Liver (tissue), 9 donors: Measurements from ENCODE around the gene SIT1. TPM values are rescaled to one million over a fixed set of nuclear protein-coding genes. Genes with fewer than 3 reads are reported as not detected.

Experiments used
- DNase-seq: peaks from one replicate; pipeline ENCODE4 v3.0.0-alpha.2; 2017; ENCODE audit warnings: low spot score
- H3K27ac ChIP-seq, 2 donors: one replicate each; pipeline ENCODE4 v1.7.0; 2013; ENCODE audit warnings: inconsistent platforms in 2 of 2, low read length in 2 of 2, control low read depth in 1 of 2, low read depth in 1 of 2, mild to moderate bottlenecking in 1 of 2
- H3K27me3 ChIP-seq, 4 donors: one replicate each; pipeline versions ENCODE4 v1.6.1 to v1.7.0; 2013; ENCODE audit warnings: low read length in 3 of 4, inconsistent platforms in 1 of 4, mild to moderate bottlenecking in 1 of 4, moderate library complexity in 1 of 4; ENCODE audit not compliant: control insufficient read depth in 4 of 4, insufficient read depth in 4 of 4
- H3K36me3 ChIP-seq, 4 donors: one replicate each; pipeline versions ENCODE4 v1.6.1 to v1.7.0; 2013; ENCODE audit warnings: low read length in 3 of 4, mild to moderate bottlenecking in 3 of 4, low read depth in 1 of 4, moderate library complexity in 1 of 4; ENCODE audit not compliant: control insufficient read depth in 4 of 4, insufficient read depth in 3 of 4
- H3K4me1 ChIP-seq, 4 donors: one replicate each; pipeline versions ENCODE4 v1.6.1 to v1.7.0; 2013; ENCODE audit warnings: low read length in 3 of 4, mild to moderate bottlenecking in 3 of 4, moderate library complexity in 1 of 4; ENCODE audit not compliant: control insufficient read depth in 4 of 4, insufficient read depth in 4 of 4
- H3K4me3 ChIP-seq, 3 donors: one replicate each; pipeline versions ENCODE4 v1.6.1 to v1.7.0; 2013; ENCODE audit warnings: low read length in 3 of 3, control low read depth in 1 of 3, low read depth in 1 of 3, mild to moderate bottlenecking in 1 of 3
- H3K9ac ChIP-seq, 2 donors: one replicate each; pipeline ENCODE4 v1.7.0; 2013; ENCODE audit warnings: low read length in 2 of 2, mild to moderate bottlenecking in 2 of 2, moderate library complexity in 2 of 2, control low read depth in 1 of 2, low read depth in 1 of 2
- H3K9me3 ChIP-seq, 4 donors: one replicate each; pipeline versions ENCODE4 v1.6.1 to v1.7.0; 2013; ENCODE audit warnings: low read length in 3 of 4; ENCODE audit not compliant: control insufficient read depth in 4 of 4
- CTCF ChIP-seq: fragments of 150-350 bp; IDR thresholded peaks from 2 replicates; pipeline ENCODE4 v1.5.1; 2017; ENCODE audit warnings: improper control_type of control experiment, low read depth, low read length; ENCODE audit not compliant: missing input control
- EGR1 ChIP-seq, 2 donors: IDR thresholded peaks; 2 replicates each; pipeline ENCODE4 v1.6.1; 2016 to 2018; ENCODE audit warnings: antibody characterized with exemption in 2 of 2, low read depth in 2 of 2
- FOXA1 ChIP-seq: IDR thresholded peaks from 2 replicates; pipeline ENCODE4 v1.6.1; 2016; ENCODE audit warnings: antibody characterized with exemption
- FOXA2 ChIP-seq: IDR thresholded peaks from 2 replicates; pipeline ENCODE4 v1.6.1; 2016; ENCODE audit warnings: antibody characterized with exemption
- GABPA ChIP-seq, 2 donors: IDR thresholded peaks in 1 of 2; conservative IDR thresholded peaks in 1 of 2; 2 replicates each; pipeline ENCODE4 v1.6.1; 2016; ENCODE audit warnings: antibody characterized with exemption in 2 of 2, mild to moderate bottlenecking in 1 of 2, moderate library complexity in 1 of 2
- HNF4A ChIP-seq, 2 donors: conservative IDR thresholded peaks; 2 replicates each; pipeline ENCODE4 v1.6.1; 2016; ENCODE audit warnings: antibody characterized with exemption in 2 of 2, mild to moderate bottlenecking in 2 of 2
- HNF4G ChIP-seq: IDR thresholded peaks from 2 replicates; pipeline ENCODE4 v1.6.1; 2016; ENCODE audit warnings: antibody characterized with exemption
- MAX ChIP-seq: IDR thresholded peaks from 2 replicates; pipeline ENCODE4 v1.6.1; 2016; ENCODE audit warnings: antibody characterized with exemption
- NR2F2 ChIP-seq: IDR thresholded peaks from 2 replicates; pipeline ENCODE4 v1.6.1; 2016; ENCODE audit warnings: antibody characterized with exemption
- RAD21 ChIP-seq, 2 donors: IDR thresholded peaks; 2 replicates each; pipeline ENCODE4 v1.6.1; 2016; ENCODE audit warnings: antibody characterized with exemption in 2 of 2, mild to moderate bottlenecking in 2 of 2
- REST ChIP-seq: IDR thresholded peaks from 2 replicates; pipeline ENCODE4 v1.6.1; 2016; ENCODE audit warnings: antibody characterized with exemption, mild to moderate bottlenecking
- RXRA ChIP-seq, 2 donors: IDR thresholded peaks; 2 replicates each; pipeline ENCODE4 v1.6.1; 2017 to 2018; ENCODE audit warnings: antibody characterized with exemption in 2 of 2, mild to moderate bottlenecking in 1 of 2
- SP1 ChIP-seq: IDR thresholded peaks from 2 replicates; pipeline ENCODE4 v1.6.1; 2018; ENCODE audit warnings: antibody characterized with exemption, mild to moderate bottlenecking
- TAF1 ChIP-seq: conservative IDR thresholded peaks from 2 replicates; pipeline ENCODE4 v1.6.1; 2016; ENCODE audit warnings: antibody characterized with exemption, mild to moderate bottlenecking
- YY1 ChIP-seq: IDR thresholded peaks from 2 replicates; pipeline ENCODE4 v1.6.1; 2016; ENCODE audit warnings: antibody characterized with exemption, mild to moderate bottlenecking
- WGBS: extraction: QIAGEN DNeasy Blood & Tissue Kit; methylation state at CpG from one replicate; pipeline ENCODE4 v1.1.7; 2013; 5-methylcytosine and 5-hydroxymethylcytosine counted together
- polyA plus RNA-seq, 2 donors: library from polyadenylated mRNA; stranded (reverse) in 1 of 2; unstranded in 1 of 2; fragments of 200-250 nt in 1 of 2; fragments of >200 nt in 1 of 2; fragmentation: Nextera tagmentation in 1 of 2; extraction: Ambion mirVana in 1 of 2; gene quantifications; one replicate each; pipeline versions ENCODE4 v1.2.1 to v1.2.3, GENCODE V29; 2013 to 2015
- total RNA-seq, 2 donors: library from RNA; depleted of rRNA; stranded (reverse); fragments of >200 nt; gene quantifications; one replicate each; pipeline ENCODE4 v1.2.3, GENCODE V29; 2014
- TF ChIP-seq, protein P1 (sequence below): IDR thresholded peaks from 2 replicates; pipeline ENCODE4 v1.6.1; 2016; ENCODE audit warnings: antibody characterized with exemption
- donor health status: healthy.
- donor health status: healthy.
- donor health status: healthy.
- donor health status: healthy.
- donor health status: healthy.

Gene SIT1
- total and polyA plus RNA-seq, 4 donors = 0.17 to 1.1 (median 0.34) TPM

- Histone ChIP-seq H3K4me3 (no peak overlapping the region), H3K27ac (no peak overlapping the region), H3K9me3 (no peaks in the 10 kb centered on the region), H3K36me3 (no peaks in the 10 kb centered on the region), H3K27me3 (no peaks in the 10 kb centered on the region), H3K9ac (no peak overlapping the region), H3K4me1 (peaks cover 0 to 8% (median 7%) of the 10 kb centered on the region in 4 donors)
- WGBS = 96% methylated on average over 8 of the region's 8 CpGs
- no peak for DNase-seq
- TF ChIP-seq MAX (no peak), SP1 (no peak), FOXA1 (no peak), YY1 (no peak), REST (no peak), CTCF (no peak), TAF1 (no peak), RAD21 (IDR thresholded peaks at IDR 0.05) (no peak), EGR1 (IDR thresholded peaks at IDR 0.05; ENCODE audit: low read depth in 2 of 2) (no peak), FOXA2 (no peak), NR2F2 (no peak), GABPA (IDR thresholded peaks at IDR 0.05 in 1 of 2, conservative IDR thresholded peaks at IDR 0.05 in 1 of 2) (no peak), HNF4A (conservative IDR thresholded peaks at IDR 0.05) (no peak), RXRA (IDR thresholded peaks at IDR 0.05) (no peak), HNF4G (no peak)
- TF ChIP-seq, protein P1, sequence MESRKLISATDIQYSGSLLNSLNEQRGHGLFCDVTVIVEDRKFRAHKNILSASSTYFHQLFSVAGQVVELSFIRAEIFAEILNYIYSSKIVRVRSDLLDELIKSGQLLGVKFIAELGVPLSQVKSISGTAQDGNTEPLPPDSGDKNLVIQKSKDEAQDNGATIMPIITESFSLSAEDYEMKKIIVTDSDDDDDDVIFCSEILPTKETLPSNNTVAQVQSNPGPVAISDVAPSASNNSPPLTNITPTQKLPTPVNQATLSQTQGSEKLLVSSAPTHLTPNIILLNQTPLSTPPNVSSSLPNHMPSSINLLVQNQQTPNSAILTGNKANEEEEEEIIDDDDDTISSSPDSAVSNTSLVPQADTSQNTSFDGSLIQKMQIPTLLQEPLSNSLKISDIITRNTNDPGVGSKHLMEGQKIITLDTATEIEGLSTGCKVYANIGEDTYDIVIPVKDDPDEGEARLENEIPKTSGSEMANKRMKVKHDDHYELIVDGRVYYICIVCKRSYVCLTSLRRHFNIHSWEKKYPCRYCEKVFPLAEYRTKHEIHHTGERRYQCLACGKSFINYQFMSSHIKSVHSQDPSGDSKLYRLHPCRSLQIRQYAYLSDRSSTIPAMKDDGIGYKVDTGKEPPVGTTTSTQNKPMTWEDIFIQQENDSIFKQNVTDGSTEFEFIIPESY = no peak
These were observed 29.1 kb upstream of the SIT1 start for GRCh38 chr9:35679766-35680330.

DNA sequence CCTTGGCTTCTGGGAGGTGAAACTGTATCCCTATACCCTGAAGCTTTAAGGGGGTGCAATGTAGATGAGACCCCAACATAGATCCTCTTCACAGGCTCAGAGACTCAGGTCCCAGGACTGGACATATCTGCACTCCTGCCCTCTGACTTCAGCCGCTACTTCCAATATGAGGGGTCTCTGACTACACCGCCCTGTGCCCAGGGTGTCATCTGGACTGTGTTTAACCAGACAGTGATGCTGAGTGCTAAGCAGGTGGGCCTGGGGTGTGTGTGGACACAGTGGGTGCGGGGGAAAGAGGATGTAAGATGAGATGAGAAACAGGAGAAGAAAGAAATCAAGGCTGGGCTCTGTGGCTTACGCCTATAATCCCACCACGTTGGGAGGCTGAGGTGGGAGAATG, 28.4 kb upstream of the SIT1 start:
- DNase-seq = no peak
- H3K4me1 ChIP-seq = peaks cover 0 to 8% (median 7%) of the 10 kb centered on the region in 4 donors

More for the DNA sequence above, 28.4 kb upstream of the SIT1 start:
- Histone ChIP-seq H3K27ac (no peak overlapping the region), H3K9me3 (no peaks in the 10 kb centered on the region), H3K9ac (no peak overlapping the region), H3K4me3 (no peak overlapping the region), H3K27me3 (no peaks in the 10 kb centered on the region), H3K36me3 (no peaks in the 10 kb centered on the region)
- TF ChIP-seq YY1 (no peak), EGR1 (IDR thresholded peaks at IDR 0.05; ENCODE audit: low read depth in 2 of 2) (no peak)
- 92% methylated on average over 5 of the region's 5 CpGs for WGBS
